ENCODE data around the gene PITPNM2.
A peak's percentile ranks its signal among the peaks of the same experiment; 100 is the strongest.

PITPNM2 gene

GRCh38 chr12:123143736-123144461 lies 7.0 kb downstream of the PITPNM2 start:
- DNase-seq (ENCODE audit: low spot score): no peak

GRCh38 chr12:123142921-123143735 lies 7.8 kb downstream of the PITPNM2 start:
- no peak for DNase-seq (ENCODE audit: low spot score)

DNA sequence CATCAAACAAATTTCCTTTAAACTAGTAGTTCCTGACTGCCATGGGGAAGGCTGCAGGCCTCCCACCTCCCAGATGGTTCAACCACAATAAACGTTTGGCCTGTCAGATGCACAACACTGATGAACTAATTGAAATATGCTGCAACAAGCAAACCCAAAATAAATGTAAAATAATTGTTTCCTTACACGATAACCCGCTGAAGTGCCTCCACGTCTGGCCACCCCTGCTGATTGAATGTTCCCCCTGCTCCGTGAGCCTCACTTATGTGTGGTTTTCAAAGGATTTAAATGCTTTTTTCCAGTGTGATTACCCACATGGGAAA lies 8.4 kb downstream of the PITPNM2 start:
- no peak for DNase-seq (ENCODE audit: low spot score)

GRCh38 chr12:123141615-123142517 lies 9.0 kb downstream of the PITPNM2 start:
- no peak for DNase-seq (ENCODE audit: low spot score)

GRCh38 chr12:123140676-123141614 lies 9.9 kb downstream of the PITPNM2 start:
- DNase-seq (ENCODE audit: low spot score): no peak

DNA sequence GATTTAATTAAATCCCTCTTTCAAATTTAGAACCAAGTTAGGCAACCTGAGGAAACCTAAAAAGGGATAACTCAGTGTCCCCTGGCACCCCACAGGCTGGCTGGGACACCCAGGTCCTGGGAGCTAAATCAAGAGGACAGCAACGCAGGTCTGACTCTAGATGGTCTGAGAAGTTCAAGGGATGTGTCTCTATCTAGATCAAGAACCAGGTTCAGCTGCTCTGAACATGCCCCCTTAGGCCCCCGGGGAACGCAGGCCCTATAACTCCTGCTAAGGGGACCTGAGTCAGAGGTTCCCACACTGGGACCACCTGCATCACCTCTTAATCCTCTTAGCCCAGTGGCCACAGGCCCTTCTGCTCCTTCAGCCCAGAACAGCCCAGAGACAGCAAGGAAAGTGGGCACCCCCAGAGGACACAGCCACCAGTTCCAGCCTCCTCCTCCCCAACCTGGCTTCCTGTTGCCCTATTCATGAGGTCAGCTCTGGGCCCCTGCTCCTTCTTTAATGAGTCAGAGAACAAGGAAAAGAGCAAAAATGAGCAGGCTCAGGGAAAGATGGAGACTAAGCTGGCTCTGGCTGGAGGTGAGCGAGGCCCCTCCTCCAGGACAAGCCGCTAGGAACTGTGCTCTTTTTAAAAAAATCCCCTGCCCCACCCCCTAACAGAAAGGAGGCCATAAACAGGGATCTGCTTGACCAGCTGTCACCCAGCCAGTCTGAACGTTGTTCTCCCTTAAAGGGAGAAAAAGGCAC lies 10.8 kb downstream of the PITPNM2 start:
- no peak for DNase-seq (ENCODE audit: low spot score)

GRCh38 chr12:123135688-123136087 lies 15.2 kb downstream of the PITPNM2 start:
- no peak for DNase-seq (ENCODE audit: low spot score)

GRCh38 chr12:123134826-123135225 lies 16.1 kb downstream of the PITPNM2 start:
- no peak for DNase-seq (ENCODE audit: low spot score)

DNA sequence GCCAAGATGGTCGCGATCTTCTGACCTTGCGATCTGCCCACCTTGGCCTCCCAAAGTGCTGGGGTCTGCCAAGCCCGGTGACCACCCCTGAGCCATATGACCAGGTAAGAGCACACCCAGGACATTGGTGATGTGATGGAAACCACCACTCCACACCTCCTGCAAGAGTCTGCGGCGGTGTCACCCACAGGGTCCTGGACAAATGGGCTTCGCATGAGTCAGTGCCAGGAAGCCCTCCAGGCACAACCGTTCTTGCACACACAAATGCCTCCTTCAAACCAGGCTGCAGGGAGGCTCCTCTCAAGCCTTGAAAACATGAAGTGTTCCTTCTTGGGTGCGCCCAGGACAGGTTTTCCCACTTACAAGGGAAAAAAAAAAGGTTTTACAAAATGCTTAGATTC lies 16.6 kb downstream of the PITPNM2 start:
- no peak for DNase-seq (ENCODE audit: low spot score)

- DNase-seq (ENCODE audit: low spot score): no peak
Measured at GRCh38 chr12:123133701-123134100, 17.2 kb downstream of the PITPNM2 start.

GRCh38 chr12:123132951-123133619 lies 17.8 kb downstream of the PITPNM2 start:
- no peak for DNase-seq (ENCODE audit: low spot score)

- no peak for DNase-seq (ENCODE audit: low spot score)
Measured at GRCh38 chr12:123131879-123132402, 18.9 kb downstream of the PITPNM2 start.

- no peak for DNase-seq (ENCODE audit: low spot score)
Measured at GRCh38 chr12:123131291-123131832, 19.5 kb downstream of the PITPNM2 start.

GRCh38 chr12:123129621-123130020 lies 21.3 kb downstream of the PITPNM2 start:
- DNase-seq (ENCODE audit: low spot score): no peak

DNA sequence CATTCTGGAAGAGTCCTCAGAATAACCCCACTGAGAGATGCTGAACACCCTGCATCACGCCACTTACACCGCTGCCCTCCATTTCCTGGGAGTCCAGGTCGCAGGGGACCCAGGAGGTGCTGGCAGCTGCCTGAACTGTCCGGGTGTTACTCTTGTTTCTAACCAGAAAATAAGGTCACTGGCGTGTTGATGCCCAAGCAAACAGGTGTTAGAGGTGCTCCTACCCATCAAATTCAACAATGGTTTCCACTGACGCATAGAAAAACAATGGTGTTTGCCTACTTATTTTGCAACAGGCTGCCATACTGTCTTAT lies 23.8 kb downstream of the PITPNM2 start:
- no peak for DNase-seq (ENCODE audit: low spot score)

DNA sequence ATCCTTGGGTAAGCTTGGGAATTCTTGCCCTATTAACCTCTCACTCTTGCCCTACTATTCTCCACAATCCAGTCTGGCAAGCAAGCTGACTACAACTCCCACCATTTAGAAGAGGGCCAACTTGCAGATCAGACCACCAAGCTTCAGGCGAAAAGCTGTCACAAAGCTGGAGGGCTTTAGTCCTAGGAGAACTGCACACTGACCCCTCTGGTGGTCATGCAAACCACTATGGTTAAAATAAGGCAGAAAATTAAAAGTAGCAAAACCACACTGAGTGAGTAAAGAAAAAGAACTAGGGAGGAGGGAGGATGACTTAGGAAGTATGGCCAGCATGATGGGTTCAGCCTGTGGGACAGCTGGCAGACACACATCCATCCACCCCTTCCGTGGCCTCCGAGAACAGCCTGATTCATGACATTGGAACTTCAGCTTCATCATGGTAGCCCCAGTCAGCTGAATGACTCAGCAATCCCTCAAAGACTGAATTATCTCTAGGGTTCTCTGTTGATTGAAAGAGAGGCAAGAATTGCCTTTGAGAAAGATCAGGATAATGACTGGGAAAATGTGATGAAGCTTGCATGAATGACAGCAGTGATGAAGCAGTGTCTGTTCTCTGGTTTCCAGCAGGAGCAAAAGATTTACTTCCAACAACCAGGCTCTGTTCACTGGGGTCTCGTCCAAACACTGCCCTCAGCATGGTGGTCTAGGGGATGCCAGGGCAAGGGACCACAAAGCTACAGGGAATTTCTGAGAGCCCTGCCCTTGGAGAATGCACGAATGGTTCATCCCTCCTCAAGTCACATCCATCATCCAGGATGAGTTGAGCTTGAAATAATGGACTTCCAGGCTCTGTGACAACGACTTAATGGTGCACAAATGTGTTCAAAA lies 24.4 kb downstream of the PITPNM2 start:
- peak; percentile 12 for DNase-seq (ENCODE audit: low spot score)

GRCh38 chr12:123122626-123123025 lies 28.3 kb downstream of the PITPNM2 start:
- no peak for DNase-seq (ENCODE audit: low spot score)

DNA sequence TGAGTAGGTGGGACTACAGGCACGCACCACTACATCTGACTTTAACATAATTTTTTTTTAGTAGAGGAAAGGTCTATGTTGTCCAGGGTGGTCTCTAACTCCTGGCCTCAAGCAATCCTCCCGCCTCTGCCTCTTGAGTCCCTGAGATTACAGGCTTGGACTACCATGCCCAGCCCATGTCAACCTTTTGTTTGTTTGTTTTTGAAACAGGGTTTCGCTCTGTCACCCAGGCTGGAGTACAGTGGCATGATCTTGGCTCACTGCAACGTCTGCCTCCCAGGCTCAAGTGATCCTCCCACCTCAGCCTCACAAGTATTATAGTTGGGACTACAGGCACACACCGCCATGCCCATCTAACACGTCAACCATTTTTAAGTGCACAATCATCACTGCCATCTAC lies 29.2 kb downstream of the PITPNM2 start:
- DNase-seq (ENCODE audit: low spot score): no peak
